LNCaP clone FGC (cell line): Measurements from ENCODE around the gene SSH3.
A peak's percentile ranks its signal among the peaks of the same experiment; 100 is the strongest.

ENCODE experiments used
- DNase-seq: peaks from one replicate; pipeline ENCODE4 v3.0.0-alpha.2; 2011; ENCODE audit warnings: low read depth
- H3K4me3 ChIP-seq: 2 replicates; pipeline ENCODE4 v1.5.1; 2011; ENCODE audit warnings: mild to moderate bottlenecking, low read depth, low read length, control low read depth
- CTCF ChIP-seq: IDR thresholded peaks from 2 replicates; pipeline ENCODE4 v1.5.1; 2012; ENCODE audit warnings: mild to moderate bottlenecking; ENCODE audit not compliant: control insufficient read depth, insufficient read depth; ENCODE audit errors: extremely low read depth

Gene SSH3

GRCh38 chr11:67300256-67300755 lies 3.0 kb upstream of the SSH3 start:
- TF ChIP-seq CTCF: no peak
- H3K4me3 ChIP-seq: no peak overlapping the region
- no peak for DNase-seq

DNA sequence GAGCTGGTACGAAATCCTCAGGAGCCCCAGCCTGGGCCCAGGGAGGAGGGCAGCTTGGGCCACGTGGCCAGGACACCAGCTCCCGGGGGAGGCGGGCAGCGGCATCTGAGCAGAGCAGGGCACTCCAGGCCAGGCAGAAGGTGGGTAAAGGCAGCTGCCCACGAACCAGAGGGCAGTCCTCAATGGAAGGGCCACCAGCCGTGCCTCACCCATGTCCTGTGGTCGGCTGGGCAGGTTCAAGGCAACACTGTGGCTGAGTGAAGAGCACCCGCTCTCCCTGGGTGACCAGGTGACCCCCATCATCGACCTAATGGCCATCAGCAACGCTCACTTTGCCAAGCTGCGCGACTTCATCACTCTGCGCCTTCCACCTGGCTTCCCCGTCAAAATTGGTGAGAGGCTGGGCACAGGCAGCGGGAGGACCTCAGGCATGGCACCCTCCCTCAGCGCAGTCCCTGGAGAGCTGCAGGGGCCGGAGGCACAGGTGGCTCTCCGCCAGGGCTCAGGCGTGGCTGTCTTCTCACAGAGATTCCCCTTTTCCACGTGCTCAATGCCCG lies 2.5 kb upstream of the SSH3 start:
- no peak for DNase-seq
- H3K4me3 ChIP-seq: no peak overlapping the region
- TF ChIP-seq CTCF: no peak

DNA sequence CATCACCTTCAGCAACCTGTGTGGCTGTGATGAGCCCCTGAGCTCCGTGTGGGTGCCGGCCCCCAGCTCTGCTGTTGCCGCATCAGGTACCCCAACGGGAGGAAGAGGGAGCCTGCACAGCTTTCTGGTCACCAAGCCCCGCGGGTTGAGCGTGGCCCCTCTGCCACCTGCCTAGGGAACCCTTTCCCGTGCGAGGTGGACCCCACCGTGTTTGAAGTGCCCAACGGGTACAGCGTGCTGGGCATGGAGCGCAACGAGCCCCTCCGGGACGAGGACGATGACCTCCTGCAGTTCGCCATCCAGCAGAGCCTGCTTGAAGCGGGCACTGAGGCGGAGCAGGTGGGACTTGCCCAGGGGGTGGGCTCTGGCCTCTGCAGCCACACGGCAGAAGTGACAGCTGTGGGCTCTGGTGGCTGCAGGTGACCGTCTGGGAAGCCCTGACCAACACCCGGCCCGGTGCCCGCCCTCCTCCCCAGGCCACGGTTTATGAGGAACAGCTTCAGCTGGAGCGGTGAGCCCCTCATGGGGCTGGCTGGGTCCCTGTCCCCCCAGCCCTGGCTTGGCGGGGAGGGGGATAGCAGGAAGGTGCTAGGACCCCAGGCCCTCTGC lies 1.9 kb upstream of the SSH3 start:
- no peak for TF ChIP-seq CTCF
- no peak overlapping the region for H3K4me3 ChIP-seq
- DNase-seq: no peak

GRCh38 chr11:67301951-67302516 lies 1.3 kb upstream of the SSH3 start:
- DNase-seq: no peak
- no peak for TF ChIP-seq CTCF
- H3K4me3 ChIP-seq: peak overlapping the region; percentile 87; the same call in 1 of the 2 replicates

- TF ChIP-seq CTCF: no peak
- H3K4me3 ChIP-seq: peak overlapping the region; percentile 87
- no peak for DNase-seq
These were observed 679 bp upstream of the SSH3 start for GRCh38 chr11:67302571-67303131.

DNA sequence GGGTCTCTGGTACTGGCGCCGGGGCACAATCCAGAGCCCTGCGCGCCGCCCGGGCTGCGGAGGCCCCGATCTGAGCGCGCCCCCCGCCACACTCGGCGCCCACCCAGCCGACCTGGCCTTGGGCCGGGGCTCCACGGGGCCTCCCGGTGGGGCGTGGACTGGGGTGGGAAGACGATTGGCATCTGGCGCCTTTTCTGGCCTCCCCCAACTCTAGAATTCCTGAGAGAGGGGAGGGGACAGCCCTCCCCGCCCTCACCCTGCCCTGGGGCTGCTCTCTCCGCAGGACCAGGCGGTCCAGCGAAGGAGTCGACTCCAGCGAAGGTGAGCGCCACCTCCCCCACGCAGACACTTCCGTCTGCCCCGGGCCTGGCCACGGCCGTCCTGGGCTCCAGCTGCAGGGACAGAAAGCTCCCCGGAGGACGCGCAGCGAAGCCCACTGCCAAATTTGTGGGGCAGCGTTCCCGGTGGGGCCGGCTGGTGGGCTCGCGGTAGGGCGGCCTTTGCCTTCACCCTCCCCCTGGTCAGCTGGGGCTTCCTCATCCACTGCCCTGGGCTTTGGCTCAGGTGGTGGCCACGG lies 593 bp downstream of the SSH3 start:
- peak; percentile 1; the same call in 1 of the 2 replicates for TF ChIP-seq CTCF
- peak overlapping the region; percentile 87 for H3K4me3 ChIP-seq
- no peak for DNase-seq
